ENCODE measurements around the gene FBXO3. TPM values are rescaled to one million over a fixed set of nuclear protein-coding genes. Genes with fewer than 3 reads are reported as not detected.

FBXO3 gene
- polyA plus RNA-seq, 3 donors: 17.5 to 25.2 (median 21.4) TPM

DNA sequence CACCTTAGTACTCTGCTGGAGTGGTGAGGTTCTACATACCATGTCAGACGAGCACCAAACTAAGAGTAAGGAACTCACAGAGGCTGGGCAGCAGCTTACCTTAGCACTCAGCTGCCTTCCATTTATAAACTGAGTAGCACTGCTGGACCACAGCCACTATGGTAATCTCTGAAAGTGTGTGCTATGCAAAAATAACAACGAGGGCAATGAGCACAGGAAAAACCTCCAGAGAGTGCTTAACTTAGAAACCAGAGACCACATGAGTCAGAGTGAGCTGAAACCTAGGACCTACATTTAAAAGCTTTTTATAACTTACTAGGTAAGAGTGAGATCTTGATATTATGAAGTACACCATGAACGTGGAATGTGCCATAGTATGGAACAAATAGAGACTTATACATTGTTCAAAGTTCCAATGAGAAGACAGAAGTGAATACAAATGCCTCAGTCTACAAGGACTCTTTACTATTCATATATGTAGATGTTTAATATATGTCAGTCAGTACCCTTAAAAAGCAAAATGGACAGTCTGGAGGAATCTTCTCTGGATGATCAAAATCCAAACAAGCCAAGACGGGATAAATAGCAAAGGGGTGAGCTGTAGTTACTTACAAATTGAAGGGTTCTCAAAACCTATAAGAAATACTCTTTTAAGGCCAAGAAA is 20.9 kb downstream of the FBXO3 start:
- TF ChIP-seq, protein P1, sequence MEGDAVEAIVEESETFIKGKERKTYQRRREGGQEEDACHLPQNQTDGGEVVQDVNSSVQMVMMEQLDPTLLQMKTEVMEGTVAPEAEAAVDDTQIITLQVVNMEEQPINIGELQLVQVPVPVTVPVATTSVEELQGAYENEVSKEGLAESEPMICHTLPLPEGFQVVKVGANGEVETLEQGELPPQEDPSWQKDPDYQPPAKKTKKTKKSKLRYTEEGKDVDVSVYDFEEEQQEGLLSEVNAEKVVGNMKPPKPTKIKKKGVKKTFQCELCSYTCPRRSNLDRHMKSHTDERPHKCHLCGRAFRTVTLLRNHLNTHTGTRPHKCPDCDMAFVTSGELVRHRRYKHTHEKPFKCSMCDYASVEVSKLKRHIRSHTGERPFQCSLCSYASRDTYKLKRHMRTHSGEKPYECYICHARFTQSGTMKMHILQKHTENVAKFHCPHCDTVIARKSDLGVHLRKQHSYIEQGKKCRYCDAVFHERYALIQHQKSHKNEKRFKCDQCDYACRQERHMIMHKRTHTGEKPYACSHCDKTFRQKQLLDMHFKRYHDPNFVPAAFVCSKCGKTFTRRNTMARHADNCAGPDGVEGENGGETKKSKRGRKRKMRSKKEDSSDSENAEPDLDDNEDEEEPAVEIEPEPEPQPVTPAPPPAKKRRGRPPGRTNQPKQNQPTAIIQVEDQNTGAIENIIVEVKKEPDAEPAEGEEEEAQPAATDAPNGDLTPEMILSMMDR (IDR thresholded peaks at IDR 0.05): no peak
- Histone ChIP-seq H3K4me3 (replicated peaks in 1 of 3; ENCODE audit: low read depth in 2 of 3, low read length in 3 of 3) (no peak overlapping the region), H3K9me3 (replicated peaks in 1 of 2; ENCODE audit: control insufficient read depth in 1 of 2, insufficient read depth in 1 of 2, low read length in 2 of 2) (no peaks in the 10 kb centered on the region), H3K9ac (ENCODE audit: insufficient read depth, low read length, poor library complexity, severe bottlenecking) (no peak overlapping the region), H3K79me2 (ENCODE audit: insufficient read depth, low read length) (no peaks in the 10 kb centered on the region), H2AFZ (ENCODE audit: insufficient read depth, low read depth, low read length, poor library complexity, severe bottlenecking) (no peak overlapping the region), H3K36me3 (replicated peaks in 1 of 2; ENCODE audit: control insufficient read depth in 1 of 2, insufficient read depth in 2 of 2, low read length in 2 of 2) (peaks cover 94 to 97% of the 10 kb centered on the region in 2 donors), H4K20me1 (ENCODE audit: insufficient read depth, low read length) (no peaks in the 10 kb centered on the region), H3K27me3 (ENCODE audit: control insufficient read depth in 2 of 2, insufficient read depth in 2 of 2, low read length in 2 of 2) (no peaks in the 10 kb centered on the region), H3K27ac (ENCODE audit: low read depth in 1 of 2, low read length in 2 of 2) (no peak overlapping the region), H3K4me2 (replicated peaks; ENCODE audit: extremely low read depth, low read length, poor library complexity, severe bottlenecking) (no peak overlapping the region), H3K4me1 (ENCODE audit: control insufficient read depth in 1 of 2, insufficient read depth in 2 of 2, low read length in 2 of 2) (no peaks in the 10 kb centered on the region)
- DNase-seq: no peak
- H3K27ac Mint-ChIP-seq: no peak overlapping the region
- 100% methylated on average over 1 of the region's 4 CpGs for WGBS (ENCODE audit: insufficient coverage)
- no peaks in the 10 kb centered on the region for H3K4me1 Mint-ChIP-seq
- H3K4me3 Mint-ChIP-seq: no peak overlapping the region
- intact Hi-C loops (cut with micrococcal nuclease): no loop called here
- H3K9me3 Mint-ChIP-seq: no peaks in the 10 kb centered on the region
- peaks cover 75 to 81% of the 10 kb centered on the region in 2 donors for H3K36me3 Mint-ChIP-seq
- no peaks in the 10 kb centered on the region for H3K27me3 Mint-ChIP-seq (ENCODE audit: low read depth in 3 of 3)

DNA sequence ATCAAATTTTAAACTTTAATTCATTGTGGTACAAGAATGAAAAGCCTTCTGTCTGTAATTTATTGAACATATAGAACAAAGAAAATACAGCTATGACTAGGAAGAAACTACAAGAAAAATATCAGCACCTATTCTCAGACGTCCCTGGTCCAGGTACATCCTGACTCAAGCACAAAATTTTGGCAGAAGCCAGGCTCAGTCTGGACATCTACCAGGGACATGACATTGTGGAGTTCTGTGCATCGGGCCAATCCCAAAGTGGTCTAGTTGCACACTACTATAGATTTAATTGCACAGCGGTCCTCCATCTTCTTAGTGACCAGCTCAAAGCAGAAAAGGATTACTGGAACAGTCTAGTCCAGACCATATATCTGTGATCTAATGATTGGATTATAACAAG is 22.4 kb downstream of the FBXO3 start:
- intact Hi-C loops (cut with micrococcal nuclease): no loop called here
- H3K27me3 Mint-ChIP-seq (ENCODE audit: low read depth in 3 of 3): no peaks in the 10 kb centered on the region
- H3K36me3 Mint-ChIP-seq: peaks cover 78 to 85% of the 10 kb centered on the region in 2 donors

More for the DNA sequence above, 22.4 kb downstream of the FBXO3 start:
- Histone ChIP-seq H3K79me2 (ENCODE audit: insufficient read depth, low read length) (no peaks in the 10 kb centered on the region), H3K27ac (ENCODE audit: low read depth in 1 of 2, low read length in 2 of 2) (no peak overlapping the region), H3K4me3 (replicated peaks in 1 of 3; ENCODE audit: low read depth in 2 of 3, low read length in 3 of 3) (no peak overlapping the region), H2AFZ (ENCODE audit: insufficient read depth, low read depth, low read length, poor library complexity, severe bottlenecking) (no peak overlapping the region), H3K9ac (ENCODE audit: insufficient read depth, low read length, poor library complexity, severe bottlenecking) (no peak overlapping the region), H3K9me3 (replicated peaks in 1 of 2; ENCODE audit: control insufficient read depth in 1 of 2, insufficient read depth in 1 of 2, low read length in 2 of 2) (no peaks in the 10 kb centered on the region), H3K4me1 (ENCODE audit: control insufficient read depth in 1 of 2, insufficient read depth in 2 of 2, low read length in 2 of 2) (no peaks in the 10 kb centered on the region), H3K4me2 (replicated peaks; ENCODE audit: extremely low read depth, low read length, poor library complexity, severe bottlenecking) (no peak overlapping the region), H4K20me1 (ENCODE audit: insufficient read depth, low read length) (no peaks in the 10 kb centered on the region), H3K27me3 (ENCODE audit: control insufficient read depth in 2 of 2, insufficient read depth in 2 of 2, low read length in 2 of 2) (no peaks in the 10 kb centered on the region), H3K36me3 (replicated peaks in 1 of 2; ENCODE audit: control insufficient read depth in 1 of 2, insufficient read depth in 2 of 2, low read length in 2 of 2) (peaks cover 94 to 97% of the 10 kb centered on the region in 2 donors)
- DNase-seq: no peak
- Mint-ChIP-seq H3K4me1 (no peaks in the 10 kb centered on the region), H3K27ac (no peak overlapping the region), H3K9me3 (no peaks in the 10 kb centered on the region), H3K4me3 (no peak overlapping the region)
- TF ChIP-seq, protein P1 (IDR thresholded peaks at IDR 0.05): no peak
- WGBS (ENCODE audit: insufficient coverage): 100% methylated on average over 1 of the region's 3 CpGs
